Neural cell (in vitro differentiated cells): ENCODE measurements around the gene FAM107B. TPM values are rescaled to one million over a fixed set of nuclear protein-coding genes. Genes with fewer than 3 reads are reported as not detected.

ENCODE experiments used
- H2AFZ ChIP-seq: fragments of 200-600, 300-800 bp; sonication (generic), shearing (Covaris generic); 2 replicates; pipeline ENCODE4 v1.6.0; 2014; ENCODE audit warnings: low read depth, mild to moderate bottlenecking, antibody characterized with exemption, low read length, moderate library complexity
- H3F3A ChIP-seq: fragments of 200-600 bp; shearing (Covaris generic); 2 replicates; pipeline ENCODE4 v1.6.1; 2016; ENCODE audit warnings: mild to moderate bottlenecking, moderate library complexity, mixed read lengths, antibody characterized with exemption, low read length; ENCODE audit not compliant: insufficient read depth, poor library complexity, severe bottlenecking
- H3K27ac ChIP-seq: fragments of 200-600, 300-800 bp; sonication (generic), shearing (Covaris generic); 2 replicates; pipeline ENCODE4 v1.5.1; 2014; ENCODE audit warnings: mild to moderate bottlenecking, low read length, moderate library complexity
- H3K27me3 ChIP-seq: fragments of 300-800, 200-600 bp; sonication (generic), shearing (Covaris generic); 2 replicates; pipeline ENCODE4 v1.6.0; 2014; ENCODE audit warnings: mild to moderate bottlenecking, low read depth, low read length, moderate library complexity; ENCODE audit not compliant: insufficient read depth
- H3K36me3 ChIP-seq: fragments of 300-800, 200-600 bp; sonication (generic), shearing (Covaris generic); 2 replicates; pipeline ENCODE4 v1.5.1; 2014; ENCODE audit warnings: mild to moderate bottlenecking, antibody characterized with exemption, low read length, moderate library complexity; ENCODE audit not compliant: insufficient read depth
- H3K4me2 ChIP-seq: fragments of 300-800, 200-600 bp; sonication (generic), shearing (Covaris generic); 2 replicates; pipeline ENCODE4 v1.6.0; 2014; ENCODE audit warnings: mild to moderate bottlenecking, low read length
- H3K4me3 ChIP-seq: fragments of 300-800, 200-600 bp; sonication (generic), shearing (Covaris generic); 2 replicates; pipeline ENCODE4 v1.5.1; 2014; ENCODE audit warnings: mild to moderate bottlenecking, low read length, moderate library complexity
- H3K79me2 ChIP-seq: fragments of 200-600 bp; shearing (Covaris generic); replicated peaks from 2 replicates; pipeline ENCODE4 v1.6.0; 2014; ENCODE audit warnings: mild to moderate bottlenecking, low read length, moderate library complexity; ENCODE audit not compliant: insufficient read depth
- H3K9ac ChIP-seq: fragments of 300-800, 200-600 bp; sonication (generic), shearing (Covaris generic); 2 replicates; pipeline ENCODE4 v1.6.1; 2016; ENCODE audit warnings: mild to moderate bottlenecking, low read length, mixed read lengths
- H3K9me2 ChIP-seq: fragments of 200-600 bp; shearing (Covaris generic); 2 replicates; pipeline ENCODE4 v1.6.1; 2016; ENCODE audit warnings: mild to moderate bottlenecking, low read length, mixed read lengths; ENCODE audit not compliant: insufficient read depth
- H3K9me3 ChIP-seq: fragments of 200-600, 300-800 bp; sonication (generic), shearing (Covaris generic); 2 replicates; pipeline ENCODE4 v1.6.1; 2016; ENCODE audit warnings: mild to moderate bottlenecking, mixed run types, low read length, moderate library complexity, mixed read lengths
- H4K20me1 ChIP-seq: fragments of 200-600 bp; shearing (Covaris generic); 2 replicates; pipeline ENCODE4 v1.6.1; 2016; ENCODE audit warnings: mild to moderate bottlenecking, mixed run types; ENCODE audit not compliant: insufficient read depth
- CTCF ChIP-seq: fragments of 450-650 bp; IDR thresholded peaks from 2 replicates; pipeline ENCODE4 v1.5.1; 2014; ENCODE audit warnings: antibody characterized with exemption, mild to moderate bottlenecking, moderate library complexity; ENCODE audit not compliant: poor library complexity, severe bottlenecking
- EP300 ChIP-seq: fragments of 450-650 bp; conservative IDR thresholded peaks from 2 replicates; pipeline ENCODE4 v1.6.1; 2014; ENCODE audit warnings: antibody characterized with exemption, mild to moderate bottlenecking, moderate library complexity; ENCODE audit not compliant: poor library complexity, severe bottlenecking
- EZH2 ChIP-seq: fragments of 200-600, 300-800 bp; shearing (Covaris generic), sonication (generic); IDR thresholded peaks from 2 replicates; pipeline ENCODE4 v1.6.1; 2014; ENCODE audit warnings: antibody characterized with exemption, low read length, borderline replicate concordance, mild to moderate bottlenecking; ENCODE audit not compliant: insufficient read depth, poor library complexity, severe bottlenecking
- MXI1 ChIP-seq: fragments of 450-650 bp; conservative IDR thresholded peaks from 2 replicates; pipeline ENCODE4 v1.6.1; 2014; ENCODE audit warnings: antibody characterized with exemption, mild to moderate bottlenecking; ENCODE audit not compliant: poor library complexity, severe bottlenecking
- POLR2AphosphoS5 ChIP-seq: IDR thresholded peaks from 2 replicates; pipeline ENCODE4 v1.6.1; 2012
- RAD21 ChIP-seq: fragments of 450-650 bp; conservative IDR thresholded peaks from 2 replicates; pipeline ENCODE4 v1.6.1; 2014; ENCODE audit warnings: antibody characterized with exemption, mild to moderate bottlenecking, moderate library complexity
- REST ChIP-seq: IDR thresholded peaks from 2 replicates; pipeline ENCODE4 v1.6.1; 2012; ENCODE audit warnings: borderline replicate concordance
- SMC3 ChIP-seq: fragments of 450-650 bp; conservative IDR thresholded peaks from 2 replicates; pipeline ENCODE4 v1.6.1; 2014; ENCODE audit warnings: antibody characterized with exemption, mild to moderate bottlenecking, moderate library complexity; ENCODE audit not compliant: poor library complexity
- TAF1 ChIP-seq: IDR thresholded peaks from 2 replicates; pipeline ENCODE4 v1.6.1; 2012; ENCODE audit warnings: low read depth
- polyA plus RNA-seq: library from polyadenylated mRNA; depleted of rRNA; stranded (reverse); fragments of >200 nt; gene quantifications from 2 replicates; pipeline ENCODE4 v1.2.3, GENCODE V29; 2014

FAM107B gene
- polyA plus RNA-seq, 1 donor from 2014 or later, result 106 TPM

GRCh38 chr10:14751014-14751896 lies 23.4 kb downstream of the FAM107B start:
- H4K20me1 ChIP-seq, result no peaks in the 10 kb centered on the region
- H3K9ac ChIP-seq, result no peak overlapping the region
- TF ChIP-seq SMC3, result no peak
- TF ChIP-seq TAF1, result no peak
- TF ChIP-seq CTCF, result no peak
- H3K36me3 ChIP-seq, result no peaks in the 10 kb centered on the region
- no peak overlapping the region for H3K4me2 ChIP-seq
- no peak overlapping the region for H2AFZ ChIP-seq
- H3K9me2 ChIP-seq, result no peaks in the 10 kb centered on the region
- H3K27me3 ChIP-seq, result no peaks in the 10 kb centered on the region
- H3K79me2 ChIP-seq, result no peaks in the 10 kb centered on the region
- H3K9me3 ChIP-seq, result no peaks in the 10 kb centered on the region
- no peak overlapping the region for H3K27ac ChIP-seq
- H3K4me3 ChIP-seq, result no peak overlapping the region
- H3F3A ChIP-seq, result no peaks in the 10 kb centered on the region

GRCh38 chr10:14749070-14749809 lies 25.5 kb downstream of the FAM107B start:
- Histone ChIP-seq H3K79me2 (no peaks in the 10 kb centered on the region), H3K9me3 (no peaks in the 10 kb centered on the region), H3K36me3 (no peaks in the 10 kb centered on the region), H4K20me1 (no peaks in the 10 kb centered on the region), H2AFZ (no peak overlapping the region), H3K27me3 (no peaks in the 10 kb centered on the region), H3F3A (no peaks in the 10 kb centered on the region), H3K4me3 (no peak overlapping the region), H3K9ac (no peak overlapping the region), H3K27ac (no peak overlapping the region), H3K9me2 (no peaks in the 10 kb centered on the region), H3K4me2 (no peak overlapping the region)
- TF ChIP-seq POLR2AphosphoS5 (no peak), REST (no peak), MXI1 (no peak), TAF1 (no peak), EP300 (no peak), RAD21 (no peak), SMC3 (no peak), EZH2 (no peak), CTCF (no peak)
